GM15510 (cell line): Measurements from ENCODE around the gene TEX14.

Experiments
- POLR2A ChIP-seq: IDR thresholded peaks from 3 replicates; pipeline ENCODE4 v1.6.1; 2011; ENCODE audit warnings: borderline replicate concordance; ENCODE audit not compliant: insufficient read length; ENCODE audit errors: extremely low read depth

The TEX14 gene

DNA sequence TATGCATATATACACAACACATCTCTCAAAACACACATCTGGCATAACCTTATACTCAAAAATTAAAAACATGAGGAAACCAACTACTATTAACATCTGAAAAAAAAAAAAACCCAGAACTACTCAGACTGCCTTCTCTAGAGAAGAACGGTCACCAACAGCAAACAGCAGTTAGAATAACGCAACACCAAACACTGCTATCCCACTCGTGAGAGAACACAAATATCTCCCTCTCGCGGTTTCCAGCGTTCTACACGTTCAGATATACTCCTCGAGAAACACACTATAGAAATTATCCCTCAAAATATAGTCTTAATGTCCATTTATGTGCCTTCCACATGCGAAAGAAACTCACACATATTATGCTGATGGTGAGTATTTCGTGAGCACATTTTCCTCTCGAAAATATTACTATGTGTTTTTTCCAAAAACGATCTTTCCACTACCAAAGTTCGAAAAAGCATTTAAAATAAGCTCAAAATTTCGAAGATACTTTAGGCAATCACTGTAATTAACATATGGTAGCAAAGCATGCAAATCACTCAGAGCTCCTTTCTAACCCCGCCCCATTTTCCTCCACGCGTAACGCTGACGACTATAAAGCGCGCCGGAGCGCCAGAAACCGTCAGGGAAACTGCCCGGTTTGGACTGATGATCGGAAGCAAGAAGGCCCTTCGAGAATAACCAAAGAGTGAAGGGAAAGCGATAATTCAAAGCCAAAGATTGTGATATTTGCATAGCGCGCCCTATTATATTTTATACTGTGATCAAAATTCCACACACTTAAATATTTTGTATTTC, 60.1 kb downstream of the TEX14 start:
- TF ChIP-seq POLR2A: peak; percentile 99

DNA sequence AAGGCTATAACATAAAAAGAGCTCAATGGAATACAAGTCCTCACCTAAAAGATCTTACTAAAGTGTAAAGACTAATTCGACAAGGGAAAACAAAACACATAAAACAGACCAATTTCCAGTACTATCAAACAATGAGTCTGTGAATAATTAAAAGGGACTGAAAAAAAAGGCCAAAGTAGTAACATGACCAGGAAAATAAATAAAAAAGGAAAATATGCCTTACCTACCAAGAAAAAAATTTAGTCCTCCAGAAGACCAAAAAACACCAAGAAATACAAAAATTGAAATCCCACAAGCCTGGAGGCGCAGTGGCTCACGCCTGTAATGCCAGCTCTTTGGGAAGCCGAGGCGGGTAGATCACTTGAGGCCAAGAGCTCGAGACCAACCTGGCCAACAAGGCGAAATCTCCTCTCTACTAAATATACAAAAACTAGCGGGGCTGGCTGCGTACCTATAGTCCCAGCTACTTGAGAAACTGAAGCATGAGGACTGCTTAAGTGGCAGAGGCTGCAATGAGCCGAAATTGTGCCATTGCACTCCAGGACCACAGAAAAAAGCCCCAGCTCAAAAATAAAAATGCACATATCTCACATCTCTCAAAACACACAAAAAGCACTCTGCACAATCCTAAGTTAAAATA, 60.8 kb downstream of the TEX14 start:
- no peak for TF ChIP-seq POLR2A

DNA sequence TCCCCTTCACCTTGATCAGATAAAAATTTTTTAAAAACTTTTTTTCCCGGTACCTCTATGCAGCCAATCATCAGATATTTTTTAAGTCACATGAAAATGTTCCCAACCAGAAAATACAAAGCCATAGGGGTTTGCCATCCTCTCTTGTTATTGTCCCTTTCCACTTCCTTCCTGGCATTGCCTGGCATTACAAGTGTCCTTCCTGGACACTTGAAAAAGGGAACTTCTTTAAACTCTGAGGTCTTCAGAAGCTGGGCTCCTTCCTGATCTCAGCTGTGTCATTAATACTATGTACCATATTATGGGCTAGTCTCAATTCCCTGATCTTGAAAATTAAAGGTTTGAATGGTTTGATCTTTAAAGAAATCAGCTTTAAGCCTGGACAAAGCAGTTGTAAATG, 64.9 kb downstream of the TEX14 start:
- no peak for TF ChIP-seq POLR2A

DNA sequence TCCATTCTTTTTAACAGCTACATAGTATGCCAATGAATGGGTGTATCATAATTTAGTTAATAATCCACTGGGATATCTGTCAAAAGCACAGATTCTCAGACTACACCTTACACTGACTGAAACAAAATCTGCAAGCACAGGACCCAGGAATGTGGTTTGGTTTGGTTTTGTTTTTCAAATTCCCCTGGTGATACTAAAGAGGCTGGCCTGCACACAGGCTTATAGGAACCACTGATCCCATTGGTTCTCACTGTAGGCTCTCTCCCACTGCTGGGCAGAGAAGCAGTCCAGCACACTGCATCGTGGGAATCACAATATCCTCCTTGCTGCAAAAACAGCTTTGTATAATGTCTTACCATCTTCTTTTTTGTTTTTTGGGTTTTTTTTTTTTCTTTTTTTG, 67.1 kb downstream of the TEX14 start:
- no peak for TF ChIP-seq POLR2A

DNA sequence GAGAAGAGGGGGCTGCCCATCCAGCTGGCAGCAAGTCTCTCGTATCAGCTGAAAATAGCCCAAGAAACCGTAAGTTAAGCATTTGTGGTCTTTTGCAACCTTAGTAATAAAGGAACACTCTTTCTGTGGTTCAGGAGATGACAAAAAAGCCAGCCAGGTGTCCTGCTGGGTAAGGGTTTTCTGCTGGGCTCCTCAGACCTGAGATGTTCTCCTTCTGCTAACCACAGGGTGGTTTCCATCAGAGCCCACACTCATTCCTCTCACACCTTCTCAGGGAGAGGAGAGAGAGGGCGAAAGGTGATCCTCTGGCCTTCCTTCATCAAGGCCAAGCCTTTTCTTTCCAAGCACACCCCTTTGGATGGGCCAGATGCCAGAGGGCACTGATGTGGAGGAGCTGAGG, 70.7 kb downstream of the TEX14 start:
- TF ChIP-seq POLR2A: no peak

DNA sequence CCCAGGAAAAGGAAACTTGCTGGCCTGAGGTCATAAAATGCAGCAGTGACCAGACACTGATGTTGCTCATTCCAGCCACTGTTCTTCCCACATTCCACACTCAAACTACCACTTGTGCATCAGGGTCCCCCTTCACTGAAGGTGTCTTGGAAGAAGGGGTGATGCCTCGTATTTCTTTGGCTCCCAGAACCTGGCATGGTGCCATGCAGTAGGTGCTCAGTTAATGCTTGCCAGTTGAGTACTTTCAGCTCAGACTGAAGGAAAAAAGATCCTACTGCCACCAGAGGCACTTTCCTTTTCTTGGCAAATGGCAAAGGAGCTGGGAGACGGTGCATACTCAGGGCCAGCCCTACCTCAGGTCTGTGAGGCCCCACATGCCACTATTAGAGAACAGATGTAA, 73.5 kb downstream of the TEX14 start:
- TF ChIP-seq POLR2A: no peak

DNA sequence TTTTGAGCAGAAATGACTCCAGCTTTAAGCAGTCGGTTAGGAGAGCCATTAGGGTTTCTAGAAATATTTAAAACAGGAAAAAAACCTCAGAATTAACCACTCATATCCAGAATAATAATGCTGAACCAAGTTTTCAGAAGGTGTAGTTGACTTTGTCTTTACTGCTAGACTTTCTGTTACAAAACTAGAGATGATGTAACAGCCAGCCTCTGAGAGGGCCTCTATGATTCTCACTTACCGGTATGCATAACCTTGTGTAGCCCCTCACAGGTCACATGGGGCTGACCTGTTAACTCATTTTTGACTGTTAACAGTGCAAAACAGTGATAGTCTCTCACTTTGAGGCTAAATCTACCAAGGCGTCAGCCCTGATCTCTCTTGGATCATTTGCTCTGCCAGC, 74.3 kb downstream of the TEX14 start:
- no peak for TF ChIP-seq POLR2A

DNA sequence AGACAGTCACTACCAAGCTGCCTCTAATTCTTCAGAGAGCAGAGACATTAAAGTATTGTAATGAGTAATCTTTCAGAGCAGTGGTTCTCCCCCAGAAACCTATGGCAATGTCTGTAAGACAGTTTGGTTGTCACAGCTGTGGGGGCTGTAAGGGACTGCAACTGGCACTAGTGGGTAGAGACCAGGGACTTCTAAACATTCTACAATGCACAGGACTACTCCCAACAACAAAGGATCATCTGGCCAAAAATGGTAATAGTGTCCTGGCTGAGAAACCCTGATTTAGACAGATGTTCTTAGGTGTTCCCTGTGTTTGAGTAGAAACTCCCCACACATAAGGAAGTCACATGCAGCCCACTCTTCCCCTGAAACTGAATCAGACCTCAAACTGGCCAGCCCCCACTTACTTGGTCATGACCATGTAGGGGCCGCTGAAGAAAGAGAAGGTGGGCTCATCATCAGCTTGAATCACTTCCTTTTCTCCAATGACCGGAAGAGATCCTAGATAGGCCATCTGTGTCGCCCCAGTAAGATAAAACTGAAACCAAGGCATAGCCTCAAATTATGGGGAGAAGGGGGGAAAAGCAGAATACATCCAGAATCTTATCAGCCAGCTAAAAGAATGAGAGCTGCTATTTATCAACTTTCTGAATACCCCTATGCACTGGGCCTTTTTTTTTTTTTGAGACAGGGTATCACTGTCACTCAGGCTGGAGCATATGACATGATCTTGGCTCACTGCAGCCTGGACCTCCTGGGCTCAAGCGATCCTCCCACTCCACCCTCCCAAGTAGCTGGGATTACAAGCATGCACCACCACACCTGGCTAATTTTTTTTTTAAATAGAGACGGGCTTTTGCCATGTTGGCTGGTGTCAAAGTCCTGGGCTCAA, 75.8 kb downstream of the TEX14 start:
- TF ChIP-seq POLR2A: peak; percentile 13

DNA sequence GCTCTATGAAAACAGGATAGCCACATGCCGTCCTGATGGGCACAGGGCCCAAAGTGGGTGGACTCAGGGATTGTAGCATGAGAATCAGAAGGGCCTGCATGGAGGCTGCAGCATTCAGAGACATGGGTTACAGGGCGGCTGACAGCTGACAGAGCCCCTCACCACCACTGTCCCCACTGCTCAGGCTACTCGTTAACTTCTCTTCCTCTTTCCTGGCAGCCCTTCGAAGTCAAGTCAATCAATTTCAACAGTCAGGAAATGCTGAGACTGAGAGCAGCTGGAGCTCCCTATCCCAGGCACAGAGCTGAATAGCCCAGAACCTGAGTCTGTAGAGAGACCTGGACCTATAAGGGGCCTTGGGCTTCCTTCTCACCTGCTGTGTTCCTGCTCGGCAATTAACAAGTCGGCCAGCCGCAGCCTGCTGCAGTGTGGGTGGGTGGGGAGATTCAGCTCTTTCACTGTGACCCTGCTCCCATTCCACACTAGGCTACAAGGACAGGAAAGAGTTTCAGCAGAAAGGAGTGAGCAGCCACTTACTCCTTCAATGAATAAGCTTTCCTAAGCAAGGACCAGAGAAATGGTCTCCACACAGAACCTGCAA, 76.9 kb downstream of the TEX14 start:
- no peak for TF ChIP-seq POLR2A

DNA sequence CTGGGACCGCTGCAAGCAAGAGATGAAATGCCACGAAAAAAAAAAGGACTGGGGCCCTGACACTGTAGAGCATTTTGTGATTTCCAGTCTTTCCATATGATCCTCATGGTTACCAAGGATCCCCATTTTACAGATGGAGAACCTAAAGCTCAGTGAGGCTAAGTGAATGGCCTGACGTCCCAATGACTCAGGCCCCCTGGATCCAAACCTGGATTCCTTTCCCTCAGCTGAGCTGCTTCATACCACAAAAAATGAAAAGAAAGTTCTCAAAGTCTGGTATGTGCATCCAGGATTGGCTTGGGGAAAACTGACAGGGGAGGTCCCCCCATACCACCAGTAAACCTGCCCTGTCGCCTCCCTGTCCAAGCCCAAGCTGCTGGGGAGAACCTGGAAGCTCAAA, 80.5 kb downstream of the TEX14 start:
- TF ChIP-seq POLR2A: no peak

DNA sequence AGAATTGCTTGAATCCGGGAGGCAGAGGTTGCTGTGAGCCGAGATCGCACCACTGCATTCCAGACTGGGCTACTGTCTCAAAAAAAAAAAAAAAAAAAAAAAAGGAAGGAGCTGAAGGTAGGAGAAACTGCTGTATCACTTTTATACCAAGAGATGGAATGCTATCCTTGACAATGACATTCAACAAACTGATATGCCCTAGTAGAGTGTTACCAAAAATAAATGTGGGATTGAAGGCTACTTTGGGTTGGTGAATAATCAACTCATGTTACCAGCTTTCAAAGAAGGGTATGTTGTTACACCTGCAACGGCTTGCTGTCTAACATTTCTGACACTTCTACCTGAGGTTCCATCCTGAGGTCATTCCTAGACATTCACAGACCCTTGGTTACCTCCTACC, 84.9 kb downstream of the TEX14 start:
- no peak for TF ChIP-seq POLR2A

DNA sequence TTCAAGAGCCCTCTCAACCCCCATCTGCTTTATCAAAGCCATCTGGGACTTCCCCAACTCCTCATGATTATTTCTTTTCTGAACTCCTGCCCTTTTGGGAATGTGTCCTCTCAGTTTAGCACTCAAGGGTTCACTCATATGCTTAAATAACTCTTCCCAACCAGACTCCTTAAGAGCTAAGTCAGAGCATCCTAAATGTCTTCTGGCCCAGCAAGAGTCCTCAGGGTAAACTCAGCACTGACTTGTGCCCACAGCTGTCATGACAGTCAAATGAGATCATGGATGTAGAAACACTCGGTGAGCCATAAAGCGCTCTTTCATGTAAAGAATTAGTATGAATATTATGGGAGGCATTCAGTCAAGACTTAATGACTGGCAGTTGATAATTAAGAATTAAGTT, 85.9 kb downstream of the TEX14 start:
- no peak for TF ChIP-seq POLR2A

DNA sequence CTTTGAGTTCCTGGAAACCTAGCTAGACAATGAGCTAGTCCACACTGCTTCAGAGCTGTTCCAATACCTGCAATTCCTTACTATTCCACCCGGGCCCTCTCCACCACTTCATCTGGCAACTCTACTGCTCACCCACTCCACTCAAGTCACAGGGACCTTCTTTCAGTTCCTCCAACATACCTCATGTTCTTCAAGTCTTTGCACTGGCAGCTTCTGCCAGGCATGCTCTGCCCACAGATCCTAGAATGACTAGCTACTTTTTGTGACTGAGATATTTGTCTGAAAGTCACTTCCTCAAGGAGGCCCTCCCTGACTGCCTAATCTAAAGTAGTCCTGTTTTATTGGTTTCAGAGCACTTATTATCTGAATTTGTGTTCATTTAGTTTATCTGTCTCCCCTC, 86.4 kb downstream of the TEX14 start:
- no peak for TF ChIP-seq POLR2A

DNA sequence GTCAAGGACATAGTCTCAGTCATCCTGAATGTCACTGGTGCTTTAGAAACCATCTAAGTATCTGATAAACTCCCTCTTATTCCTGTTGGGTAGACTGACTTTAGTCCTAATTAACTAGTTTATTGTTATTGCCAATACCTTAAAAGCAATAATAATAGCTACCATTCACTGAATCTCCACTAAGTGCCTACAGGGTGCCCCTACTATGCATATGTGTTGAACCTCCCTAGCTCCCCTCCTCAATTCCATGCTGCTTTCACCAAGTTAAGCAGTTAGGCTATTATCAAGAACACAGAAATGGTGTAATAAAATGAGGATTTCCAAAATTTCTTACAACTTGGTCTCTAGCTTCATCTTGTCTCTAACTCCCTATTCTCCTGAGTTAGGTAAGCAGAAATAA, 89.9 kb downstream of the TEX14 start:
- TF ChIP-seq POLR2A: no peak

DNA sequence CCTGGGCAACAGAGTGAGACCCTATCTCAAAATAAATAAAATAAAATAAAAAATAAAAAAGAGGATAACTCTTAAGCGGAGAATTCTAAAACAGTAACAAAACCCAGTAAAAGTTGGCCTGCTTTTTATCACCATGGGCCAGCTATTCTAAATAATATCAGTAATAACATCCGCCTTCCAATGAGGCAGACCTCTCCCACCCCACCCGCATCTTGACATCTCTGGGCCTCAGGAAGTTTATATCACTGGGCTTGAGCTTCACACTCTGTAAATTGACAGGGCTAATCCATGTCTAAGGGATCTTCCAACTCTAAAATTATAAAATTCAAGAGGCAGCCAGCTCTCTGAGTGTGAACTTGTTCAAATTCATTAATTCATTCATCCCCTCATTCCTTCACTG, 94.5 kb downstream of the TEX14 start:
- TF ChIP-seq POLR2A: no peak
